OCI-LY7 (cell line): ENCODE measurements around the gene AQP12A.

Experiments
- EZH2phosphoT487 ChIP-seq: fragments of 200-600 bp; sonication (generic); IDR thresholded peaks from 2 replicates; pipeline ENCODE4 v1.6.1; 2018; ENCODE audit warnings: low read depth, borderline replicate concordance, mild to moderate bottlenecking, mixed run types, antibody characterized with exemption, low read length, moderate library complexity, mixed read lengths
- TF ChIP-seq, protein P1 (sequence below): fragments of 200-600 bp; sonication (generic); conservative IDR thresholded peaks from 2 replicates; pipeline ENCODE4 v1.5.1; 2014; ENCODE audit warnings: mild to moderate bottlenecking, antibody characterized with exemption, low read length, moderate library complexity, mixed read lengths

DNA sequence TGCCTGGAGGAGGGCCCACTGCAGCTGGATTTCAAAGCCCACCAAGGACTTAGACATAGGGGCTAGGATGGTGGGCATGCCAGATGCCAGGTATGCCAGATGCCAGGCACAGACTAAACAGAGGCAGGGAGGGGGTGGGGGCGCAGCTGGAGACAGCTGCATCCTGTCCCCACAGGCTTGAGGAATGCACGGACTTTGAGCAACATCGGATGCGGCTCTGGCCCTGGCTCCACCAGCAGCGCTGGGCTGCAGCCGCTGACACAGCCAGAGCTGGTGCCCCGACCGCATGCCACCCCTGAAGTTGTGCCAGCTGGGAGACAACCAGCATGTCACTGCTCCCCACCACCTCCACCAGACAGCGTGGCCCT lies 39.5 kb downstream of the AQP12A start:
- TF ChIP-seq, protein P1, sequence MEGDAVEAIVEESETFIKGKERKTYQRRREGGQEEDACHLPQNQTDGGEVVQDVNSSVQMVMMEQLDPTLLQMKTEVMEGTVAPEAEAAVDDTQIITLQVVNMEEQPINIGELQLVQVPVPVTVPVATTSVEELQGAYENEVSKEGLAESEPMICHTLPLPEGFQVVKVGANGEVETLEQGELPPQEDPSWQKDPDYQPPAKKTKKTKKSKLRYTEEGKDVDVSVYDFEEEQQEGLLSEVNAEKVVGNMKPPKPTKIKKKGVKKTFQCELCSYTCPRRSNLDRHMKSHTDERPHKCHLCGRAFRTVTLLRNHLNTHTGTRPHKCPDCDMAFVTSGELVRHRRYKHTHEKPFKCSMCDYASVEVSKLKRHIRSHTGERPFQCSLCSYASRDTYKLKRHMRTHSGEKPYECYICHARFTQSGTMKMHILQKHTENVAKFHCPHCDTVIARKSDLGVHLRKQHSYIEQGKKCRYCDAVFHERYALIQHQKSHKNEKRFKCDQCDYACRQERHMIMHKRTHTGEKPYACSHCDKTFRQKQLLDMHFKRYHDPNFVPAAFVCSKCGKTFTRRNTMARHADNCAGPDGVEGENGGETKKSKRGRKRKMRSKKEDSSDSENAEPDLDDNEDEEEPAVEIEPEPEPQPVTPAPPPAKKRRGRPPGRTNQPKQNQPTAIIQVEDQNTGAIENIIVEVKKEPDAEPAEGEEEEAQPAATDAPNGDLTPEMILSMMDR, result no peak
- TF ChIP-seq EZH2phosphoT487, result no peak
